Mucosa of gallbladder (tissue), 1 donor: ENCODE data around the gene FRMD4A. TPM values are rescaled to one million over a fixed set of nuclear protein-coding genes. Genes with fewer than 3 reads are reported as not detected.
"Not testable (repeated sequence)": the region's sequence is repeated elsewhere in the genome, so short reads cannot be mapped to it uniquely, and the experiment has no call there.

Experiments used
- DNase-seq: peaks from one replicate; pipeline ENCODE4 v3.0.0-alpha.2; 2020; ENCODE audit warnings: low spot score
- total RNA-seq: library from RNA; stranded (reverse); gene quantifications from one replicate; pipeline ENCODE4 v1.2.1, GENCODE V29; 2021
- donor health status: DM: no; HTN: no; CAD: no.

The FRMD4A gene
- total RNA-seq, 1 donor from 2014 or later, result 55.4 TPM

DNA sequence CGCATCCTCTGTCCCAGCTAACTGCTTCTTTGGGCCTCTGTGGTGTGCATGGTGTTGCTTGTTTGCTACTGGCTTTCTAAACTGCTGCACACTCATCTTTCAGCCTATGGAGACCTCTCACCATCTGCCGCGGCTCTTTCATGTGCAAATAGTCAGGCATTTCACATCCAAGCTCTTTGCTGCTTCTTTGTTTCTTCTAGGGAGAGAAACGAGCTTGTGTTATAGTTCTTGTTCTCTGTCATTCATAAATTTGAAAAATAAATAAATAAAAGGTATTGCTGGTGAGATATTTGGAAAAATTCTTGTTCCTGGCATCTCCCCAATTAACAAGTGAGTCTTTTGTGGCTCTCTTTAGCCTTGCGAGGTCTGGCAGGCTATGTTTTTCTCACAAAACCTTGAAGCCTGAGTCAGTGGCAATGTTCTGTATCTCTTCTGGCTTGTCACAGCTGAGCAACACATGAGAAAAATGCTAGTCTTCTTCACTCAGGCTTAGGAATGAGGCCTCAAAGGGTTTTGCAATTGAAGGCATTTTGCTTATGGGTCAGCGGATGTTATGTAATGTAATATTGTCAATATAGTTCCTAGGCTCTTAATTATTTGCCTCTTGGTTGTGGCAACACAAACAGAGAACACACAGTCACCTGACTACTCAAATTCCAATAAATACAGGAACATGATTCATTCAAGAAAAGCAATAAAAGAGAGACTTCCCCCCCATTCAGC lies 274.0 kb downstream of the FRMD4A start:
- no peak for DNase-seq

DNA sequence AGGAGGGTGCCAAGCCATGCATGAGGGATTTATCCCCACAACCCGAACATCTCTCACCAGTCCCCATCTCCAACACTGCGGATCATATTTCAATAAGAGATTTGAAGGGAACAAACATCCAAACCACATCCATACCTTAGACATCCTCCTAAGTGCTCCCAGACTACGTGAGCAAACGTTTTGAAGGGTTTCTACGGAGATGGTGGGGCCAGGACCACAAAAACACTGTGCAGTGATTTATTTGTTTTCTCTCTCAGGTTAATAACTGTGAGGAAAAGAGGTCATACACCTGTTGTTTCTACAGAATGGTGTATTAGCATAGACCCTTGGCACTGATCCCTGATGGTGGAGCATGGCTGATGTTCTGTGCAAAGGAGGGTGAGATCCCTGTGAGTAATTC lies 277.8 kb downstream of the FRMD4A start:
- no peak for DNase-seq

DNA sequence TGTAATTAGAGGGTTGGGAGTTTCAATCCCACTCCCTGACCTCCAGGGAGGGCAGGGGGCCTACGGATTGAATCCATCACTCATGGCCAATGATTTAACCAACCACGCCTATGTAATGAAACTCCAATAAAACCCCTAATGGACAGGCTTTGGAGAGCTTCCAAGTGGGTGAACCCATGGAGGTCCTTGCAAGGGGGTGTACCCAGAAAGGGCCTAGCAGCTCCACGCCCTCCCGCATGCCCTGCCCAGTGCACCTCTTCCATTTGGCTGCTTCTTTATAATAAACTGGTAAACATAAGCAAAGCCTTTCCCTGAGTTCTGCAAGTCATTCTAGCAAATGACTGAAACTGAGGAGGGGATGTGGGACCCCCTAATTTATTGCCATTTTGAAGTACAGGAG lies 280.1 kb downstream of the FRMD4A start:
- DNase-seq, result no peak

- no peak for DNase-seq
Measured at GRCh38 chr10:14048930-14049613, 281.7 kb downstream of the FRMD4A start.

GRCh38 chr10:14047431-14047830 lies 283.3 kb downstream of the FRMD4A start:
- DNase-seq, result no peak

GRCh38 chr10:14042051-14042450 lies 288.7 kb downstream of the FRMD4A start:
- not testable (repeated sequence) for DNase-seq

- DNase-seq, result no peak
Measured at GRCh38 chr10:14040787-14041631, 289.7 kb downstream of the FRMD4A start.

GRCh38 chr10:14039968-14040668 lies 290.6 kb downstream of the FRMD4A start:
- DNase-seq, result no peak

DNA sequence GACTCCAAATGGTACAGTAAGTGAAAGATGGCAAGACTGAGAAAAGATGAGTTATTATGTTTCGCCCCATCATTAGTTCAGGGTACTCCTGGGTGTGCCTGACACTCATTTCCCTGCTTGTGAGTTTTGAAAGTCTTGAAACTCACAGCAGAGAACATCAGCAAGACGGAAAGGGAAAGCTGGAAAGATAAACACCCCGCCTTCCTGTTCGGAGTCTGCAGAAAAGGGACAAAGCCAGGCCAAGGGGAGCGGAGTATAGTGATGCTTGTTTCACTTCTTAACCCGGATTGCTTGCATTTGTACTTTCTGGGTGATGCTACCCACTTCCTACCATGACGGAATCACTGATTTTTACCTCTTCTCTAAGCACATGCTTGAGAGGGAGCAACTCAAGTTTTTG lies 294.5 kb downstream of the FRMD4A start:
- no peak for DNase-seq

- DNase-seq, result no peak
Measured at GRCh38 chr10:14035506-14035905, 295.2 kb downstream of the FRMD4A start.

GRCh38 chr10:14032406-14032998 lies 298.2 kb downstream of the FRMD4A start:
- no peak for DNase-seq

- no peak for DNase-seq
Measured at GRCh38 chr10:14026325-14026724, 304.4 kb downstream of the FRMD4A start.

GRCh38 chr10:14025283-14026189 lies 305.2 kb downstream of the FRMD4A start:
- no peak for DNase-seq

DNA sequence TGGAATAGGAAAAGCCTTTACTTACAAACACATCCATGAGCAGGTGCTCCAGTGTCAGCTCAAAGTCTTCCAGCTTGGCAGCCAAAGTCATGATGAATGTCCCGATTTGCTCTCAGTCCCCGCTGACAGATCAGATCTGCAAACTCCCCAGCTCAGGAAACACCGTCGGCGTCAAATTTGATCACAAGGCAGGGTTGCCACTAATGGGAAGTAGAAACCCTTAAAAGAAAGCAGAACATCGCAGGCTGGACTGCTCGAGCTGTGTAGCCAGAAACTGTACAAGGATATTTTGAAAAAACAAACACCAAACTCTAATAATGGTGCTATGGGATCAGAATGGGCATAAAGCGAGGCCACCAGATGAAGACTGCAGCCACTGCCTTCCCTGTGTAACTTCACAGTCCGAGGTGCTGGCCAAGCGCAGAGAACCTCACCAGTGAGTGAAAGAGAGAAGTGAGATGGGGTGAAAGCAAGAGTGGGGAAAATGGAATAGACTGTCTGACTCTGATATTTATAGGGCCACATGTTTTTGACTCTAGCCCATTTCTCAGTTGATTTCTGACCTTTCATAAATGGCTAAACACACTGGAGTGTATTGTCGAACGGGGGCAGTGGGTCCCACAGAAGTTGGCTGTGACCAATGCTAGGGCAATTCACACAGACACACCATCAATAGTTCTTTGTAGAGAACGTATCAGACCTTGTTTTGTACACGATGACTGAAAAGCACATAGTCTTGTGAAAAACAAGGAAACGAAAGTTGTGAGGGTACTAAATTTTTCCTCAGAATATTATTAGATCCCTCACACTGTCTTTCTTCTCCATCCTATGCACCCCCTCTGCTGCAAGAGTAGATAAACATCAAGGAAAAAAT lies 306.2 kb downstream of the FRMD4A start:
- peak; percentile 43 for DNase-seq

DNA sequence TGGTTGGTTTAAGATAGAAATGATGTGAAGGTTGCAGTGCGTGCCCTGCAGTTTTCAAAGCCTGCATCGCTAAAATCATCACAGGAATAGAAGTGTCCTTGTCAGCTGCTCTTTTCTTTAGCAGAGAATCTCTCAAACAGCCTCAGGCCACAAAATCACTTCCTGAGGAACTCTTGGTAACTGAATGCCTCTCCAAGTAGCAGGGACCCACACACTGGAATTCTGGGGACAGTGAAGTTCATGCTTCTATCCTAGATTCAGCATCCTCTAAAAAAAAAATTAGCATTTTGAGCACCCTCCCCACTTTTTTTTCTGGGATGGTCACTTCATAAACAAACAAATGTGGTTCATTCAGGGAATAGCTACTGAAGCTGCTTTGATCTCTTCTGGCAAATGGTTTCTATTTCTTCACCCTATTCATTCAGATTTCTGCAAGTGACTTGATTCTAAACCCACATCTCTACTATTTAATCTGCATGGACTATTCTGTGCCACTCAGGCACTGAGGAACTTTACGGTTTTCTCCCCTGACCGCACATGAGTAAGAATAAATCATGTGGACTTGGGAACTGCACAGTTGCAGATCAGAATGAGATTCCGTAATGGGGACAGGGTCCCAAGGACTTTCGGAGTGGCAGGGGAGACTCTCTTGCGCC lies 306.9 kb downstream of the FRMD4A start:
- no peak for DNase-seq

- DNase-seq, result no peak
Measured at GRCh38 chr10:14022954-14023672, 307.6 kb downstream of the FRMD4A start.

DNA sequence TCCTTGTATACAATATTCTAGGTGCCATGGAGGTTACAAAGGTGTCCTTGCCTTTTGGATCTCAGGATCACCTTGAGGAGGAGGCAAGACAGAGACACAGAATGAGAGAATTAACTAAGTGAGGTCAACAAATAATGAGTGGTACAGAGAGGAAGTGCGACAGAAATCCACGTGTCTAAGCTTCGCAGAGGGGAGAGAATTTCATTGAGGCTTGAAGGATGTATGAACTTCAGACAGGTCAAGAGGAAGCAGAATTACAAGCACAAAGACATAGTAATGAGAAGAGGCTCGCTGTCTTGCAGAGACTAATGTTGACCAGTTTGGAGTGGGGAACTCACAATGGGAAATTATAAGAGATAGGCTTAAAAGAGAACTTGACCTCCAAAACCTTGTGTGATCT lies 308.7 kb downstream of the FRMD4A start:
- no peak for DNase-seq

GRCh38 chr10:14020037-14020664 lies 310.6 kb downstream of the FRMD4A start:
- DNase-seq, result no peak
